NOMO-1 treated with DMSO at 0.1 percent for 48 hours (cell line): Measurements from ENCODE around the gene DDX31.
"Not testable (repeated sequence)": the region's sequence is repeated elsewhere in the genome, so short reads cannot be mapped to it uniquely, and the experiment has no call there.

Experiments
- DNase-seq: peaks from one replicate; lab custom pipeline; 2025; ENCODE audit not compliant: unreplicated experiment; lab: John Stamatoyannopoulos, UW

DDX31 gene

GRCh38 chr9:132583584-132584304 lies 86.0 kb downstream of the DDX31 start:
- no peak for DNase-seq

DNA sequence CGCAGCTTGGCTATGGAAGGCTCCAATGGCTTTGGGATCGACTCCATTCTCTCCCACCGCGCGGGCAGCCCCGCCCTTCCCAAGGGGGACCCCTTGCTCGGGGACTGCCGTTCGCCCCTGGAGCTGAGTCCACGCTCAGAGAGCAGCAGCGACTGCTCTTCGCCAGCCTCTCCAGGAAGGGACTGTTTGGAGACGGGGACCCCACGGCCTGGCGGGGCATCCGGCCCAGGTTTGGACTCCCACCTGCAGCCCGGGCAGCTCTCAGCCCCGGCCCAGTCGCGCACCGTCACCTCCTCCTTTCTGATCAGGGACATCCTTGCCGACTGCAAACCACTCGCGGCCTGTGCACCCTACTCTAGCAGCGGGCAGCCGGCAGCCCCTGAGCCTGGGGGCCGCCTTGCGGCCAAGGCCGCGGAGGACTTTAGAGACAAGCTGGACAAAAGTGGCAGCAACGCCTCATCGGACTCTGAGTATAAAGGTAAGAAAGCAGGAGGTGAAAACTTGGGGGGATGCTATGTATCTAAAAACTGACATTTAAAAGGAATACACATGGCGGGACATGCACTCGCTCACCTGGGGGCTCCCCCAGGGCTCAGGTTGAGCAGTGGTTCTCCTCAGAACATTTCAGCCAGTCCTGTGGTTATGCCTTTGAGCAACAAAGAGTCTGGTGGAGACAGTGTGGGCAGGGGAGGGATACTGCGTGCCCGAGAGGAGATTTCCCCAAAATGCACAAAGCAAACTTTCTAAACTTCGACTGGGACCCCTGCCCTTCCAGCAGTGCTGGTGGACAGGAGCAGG lies 86.8 kb downstream of the DDX31 start:
- no peak for DNase-seq

DNA sequence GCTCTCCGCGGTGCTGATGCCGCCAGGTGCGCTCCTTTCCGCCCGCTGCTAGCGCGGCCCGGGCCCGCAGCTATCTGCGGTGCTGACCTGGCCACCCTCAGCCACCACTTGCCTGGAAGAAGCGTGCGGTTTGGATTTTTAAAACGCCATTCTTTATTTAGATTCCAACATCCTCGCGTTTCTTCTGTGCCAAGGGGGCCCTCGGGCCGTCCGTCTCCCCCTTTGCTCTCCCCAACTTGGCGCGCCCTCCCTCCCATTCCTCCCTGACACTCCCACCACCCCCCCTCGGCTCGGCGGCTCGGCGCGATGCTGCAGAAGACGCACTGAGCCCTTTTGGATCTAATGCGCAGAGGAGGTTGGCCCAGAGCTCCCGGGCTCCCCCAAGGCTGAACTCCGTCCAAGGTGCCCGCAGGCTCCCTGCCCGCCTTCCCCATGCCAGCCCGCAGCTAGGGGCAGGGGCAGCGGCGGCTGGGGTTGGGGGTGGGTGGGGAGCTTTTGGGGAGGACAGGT lies 87.5 kb downstream of the DDX31 start, which contains the start of gene BARHL1:
Gene BARHL1, plus strand, starts transcription at position 331 of the 510 bp plus-strand sequence. CDS start 192 bp downstream, outside the sequence.
- no peak for DNase-seq

DNA sequence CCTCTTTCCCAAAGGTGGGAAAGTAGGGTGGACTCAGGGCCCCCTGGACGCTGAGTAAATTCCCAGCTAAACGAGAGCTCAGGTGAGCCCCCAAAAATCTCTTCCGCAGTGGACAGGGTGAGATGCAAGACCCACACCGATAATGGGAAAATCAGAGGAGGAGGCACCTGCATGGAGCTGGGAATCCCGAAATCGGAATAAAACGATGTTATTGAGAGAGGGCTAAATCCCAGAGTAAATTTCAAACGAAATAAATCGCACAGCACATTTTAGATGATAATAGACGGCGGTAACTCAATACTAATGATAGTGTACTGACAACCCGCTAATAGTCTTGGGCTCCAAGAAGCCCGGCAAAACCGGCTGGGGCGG lies 90.4 kb downstream of the DDX31 start:
- DNase-seq: no peak

DNA sequence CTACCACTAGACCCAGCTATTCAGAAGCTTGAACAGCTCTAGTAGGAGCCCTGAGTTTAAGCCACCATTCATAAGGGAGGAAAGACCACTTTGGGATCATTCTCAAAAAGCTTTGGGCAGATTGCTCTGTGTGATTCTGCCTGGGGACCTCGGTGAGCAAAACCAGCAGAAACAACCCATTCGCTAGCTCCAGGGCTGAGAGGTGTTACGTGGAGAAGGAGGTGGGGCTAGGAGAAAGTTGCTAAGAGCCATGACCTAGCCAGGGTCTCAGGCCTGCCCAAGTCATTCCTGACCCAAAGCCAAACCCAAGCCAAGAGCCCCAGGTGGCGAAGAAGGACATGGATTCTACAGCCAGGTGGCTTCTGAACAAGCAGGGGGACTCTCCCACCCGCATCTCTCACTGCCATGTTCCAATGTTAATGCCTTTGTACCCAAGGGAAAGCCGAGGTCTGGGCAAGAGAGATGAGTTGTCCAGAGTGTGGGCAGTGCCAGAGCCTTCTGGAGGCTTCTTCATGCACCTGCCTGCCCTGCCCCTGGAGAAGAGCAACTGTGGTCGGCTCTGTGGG lies 91.3 kb downstream of the DDX31 start:
- no peak for DNase-seq

GRCh38 chr9:132577119-132577518 lies 92.7 kb downstream of the DDX31 start:
- no peak for DNase-seq

DNA sequence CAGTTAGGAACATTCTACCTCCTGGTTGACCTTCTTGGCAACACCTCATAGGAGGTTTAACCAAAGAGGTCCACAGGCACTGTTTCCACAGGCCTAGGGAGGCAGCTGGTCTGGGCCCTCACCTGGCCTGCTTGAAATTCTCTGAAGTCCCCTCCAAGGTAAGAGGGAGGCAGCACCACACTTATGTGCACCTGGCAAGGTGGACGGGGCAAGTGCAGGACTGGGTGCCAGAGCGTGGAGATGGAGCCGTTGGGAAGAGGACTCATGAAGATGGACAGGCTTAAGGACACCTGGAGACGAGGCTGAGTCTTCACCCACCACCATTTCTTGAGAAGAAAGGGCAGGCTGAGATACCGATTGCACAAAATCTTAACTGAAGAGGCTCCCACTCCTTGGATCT lies 94.0 kb downstream of the DDX31 start:
- no peak for DNase-seq

DNA sequence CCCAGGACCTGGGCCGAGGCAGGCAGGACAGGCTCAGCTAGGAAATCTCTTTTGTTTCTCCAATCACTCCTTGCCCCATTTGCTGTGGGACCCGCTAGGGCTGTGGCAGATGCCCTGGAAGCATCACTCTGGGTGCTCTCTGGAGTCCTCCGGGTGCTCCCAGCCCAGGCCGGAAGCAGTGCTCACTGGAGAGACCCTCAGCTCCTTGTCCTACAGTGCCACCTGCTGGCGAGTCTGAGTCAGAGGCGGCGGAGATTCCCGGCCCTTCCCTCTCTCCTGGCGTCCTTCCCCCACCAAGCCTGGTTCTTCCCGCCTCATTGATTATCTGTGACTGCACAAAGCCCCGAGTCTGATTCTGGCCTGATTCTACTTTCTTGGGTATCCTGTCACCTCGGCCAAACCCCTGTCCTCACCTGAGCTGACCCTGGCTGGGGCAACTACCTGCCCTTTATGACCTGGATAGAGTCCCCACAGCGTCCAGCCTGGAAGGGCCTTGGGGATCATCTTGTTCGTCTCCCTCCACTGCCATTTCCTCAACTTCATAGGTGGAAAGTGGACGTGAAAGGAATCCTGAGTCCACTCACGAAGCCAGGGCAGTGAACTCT lies 94.7 kb downstream of the DDX31 start:
- peak; percentile 31 for DNase-seq

DNA sequence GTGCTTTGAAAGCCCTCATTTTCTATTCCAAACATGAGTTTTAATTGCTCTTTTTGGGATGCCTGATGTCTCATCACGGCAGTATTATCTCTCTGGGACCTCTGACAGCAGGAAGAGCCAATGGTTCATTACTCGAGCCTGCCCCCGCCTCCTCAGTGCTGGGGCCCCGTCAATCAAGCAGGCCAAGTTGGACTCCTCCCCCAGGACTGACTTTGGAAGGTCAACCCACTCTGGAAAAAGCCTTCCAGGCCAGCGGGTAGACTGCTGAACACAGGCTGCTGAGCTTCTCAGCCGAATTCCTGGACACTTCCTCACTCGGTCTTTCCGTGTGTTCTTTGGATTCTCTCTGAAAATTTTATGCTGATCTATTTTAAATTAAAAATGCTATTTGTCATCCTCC lies 96.9 kb downstream of the DDX31 start:
- no peak for DNase-seq

DNA sequence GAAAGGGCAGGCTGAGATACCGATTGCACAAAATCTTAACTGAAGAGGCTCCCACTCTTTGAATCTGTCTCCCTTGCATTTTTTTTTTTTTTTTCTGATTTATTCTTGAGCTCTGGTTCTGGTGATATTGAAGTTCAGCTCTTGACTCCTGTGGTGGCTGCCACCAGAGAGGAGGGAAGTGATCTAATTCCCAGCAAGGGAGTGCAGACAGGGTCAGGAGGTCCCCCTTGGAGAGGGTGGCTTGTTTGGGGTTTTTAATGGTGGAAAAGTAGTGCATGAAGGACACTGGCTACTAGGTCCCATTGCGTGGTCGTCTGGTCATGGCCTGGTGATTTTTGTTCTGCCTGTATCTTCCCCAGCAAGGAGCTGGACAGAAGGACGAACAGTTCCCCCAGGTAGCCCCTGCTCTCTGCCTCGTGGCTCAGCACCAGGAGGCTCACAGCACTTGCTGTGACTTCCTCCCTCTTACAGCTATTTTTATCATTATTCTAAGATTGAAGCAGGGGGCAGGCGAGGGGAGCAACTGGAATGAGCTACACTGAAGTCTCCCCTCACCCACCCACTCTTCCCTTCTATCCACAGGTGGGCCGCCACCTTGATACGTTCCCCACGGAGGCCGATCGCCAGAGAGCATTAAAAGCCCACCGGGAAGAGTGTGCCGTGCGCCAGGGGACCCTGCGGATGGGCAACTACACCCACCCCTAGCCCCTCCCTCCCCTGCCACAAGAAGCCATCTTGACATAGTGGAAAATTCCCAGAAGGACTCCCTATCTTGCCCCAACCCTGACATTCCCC lies 97.8 kb downstream of the DDX31 start:
- no peak for DNase-seq

- not testable (repeated sequence) for DNase-seq
These were observed 101.0 kb downstream of the DDX31 start for GRCh38 chr9:132568787-132569186.

DNA sequence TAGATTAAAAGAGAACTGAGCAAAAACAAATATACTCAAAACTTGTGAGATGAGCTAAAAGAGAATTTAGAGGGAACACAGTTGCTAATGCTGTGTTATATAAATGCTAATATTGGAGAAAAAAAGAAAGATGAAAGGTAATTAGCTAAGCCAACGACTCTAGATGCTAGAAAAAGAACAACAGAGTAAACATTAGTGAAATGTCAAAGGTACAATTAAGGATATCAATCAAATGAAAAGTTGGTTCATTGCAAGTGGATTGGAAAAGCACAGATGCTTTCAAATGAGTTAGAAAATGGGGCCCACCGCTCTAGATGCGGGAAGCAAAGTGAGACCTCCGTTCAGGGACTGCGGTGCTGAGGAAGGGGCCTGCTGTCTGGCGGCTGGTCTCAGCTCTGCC lies 105.3 kb downstream of the DDX31 start:
- DNase-seq: no peak

GRCh38 chr9:132562306-132562573 lies 107.5 kb downstream of the DDX31 start:
- DNase-seq: peak; percentile 7

DNA sequence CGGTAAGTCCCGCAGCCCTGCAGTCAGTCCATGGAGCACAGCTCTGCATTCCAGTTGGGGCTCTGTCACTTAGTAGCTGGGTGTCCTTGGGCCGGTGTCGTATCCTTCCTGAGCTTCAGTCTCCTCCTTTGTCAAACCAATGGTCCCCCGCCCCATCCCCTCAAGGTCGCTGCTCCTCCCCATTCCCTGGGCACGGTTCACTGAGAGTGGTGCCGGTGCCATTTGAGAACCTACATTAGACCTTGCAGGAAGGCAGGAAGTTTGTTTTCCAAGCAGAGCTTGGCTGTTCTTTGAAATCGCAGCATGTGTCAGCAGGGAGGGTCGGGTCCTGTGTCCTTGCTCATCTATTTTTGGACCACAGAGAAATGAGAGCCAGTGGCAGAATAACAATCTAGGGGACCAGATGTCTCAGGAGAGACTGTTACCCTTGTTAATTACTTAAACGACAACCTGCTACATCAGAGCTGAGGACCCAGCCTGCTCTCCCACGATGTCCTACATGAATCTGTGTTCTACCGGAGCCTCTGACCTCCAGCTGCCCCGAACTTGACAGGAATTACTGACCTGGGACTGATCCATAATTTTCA lies 109.1 kb downstream of the DDX31 start:
- DNase-seq: no peak

DNA sequence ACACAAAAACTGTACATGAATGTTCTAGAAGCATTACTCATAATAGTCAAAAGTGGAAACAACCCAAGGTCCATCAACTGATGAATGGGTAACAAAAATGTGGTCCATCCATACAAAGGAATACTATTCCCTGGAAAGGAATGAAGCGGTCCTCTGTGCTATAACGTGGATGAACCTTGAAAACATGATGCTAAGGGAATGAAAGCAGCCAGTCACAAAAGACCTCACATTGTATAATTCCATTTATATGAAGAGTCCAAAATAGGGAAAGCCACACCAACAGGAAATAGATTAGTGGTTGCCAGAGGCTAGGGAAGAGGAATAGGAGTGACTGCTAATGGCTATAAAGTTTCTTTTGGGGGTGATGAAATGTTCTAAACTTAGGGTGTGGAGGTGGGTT lies 110.1 kb downstream of the DDX31 start:
- no peak for DNase-seq

- no peak for DNase-seq
These were observed 112.6 kb downstream of the DDX31 start for GRCh38 chr9:132557159-132557558.

GRCh38 chr9:132556714-132557113 lies 113.1 kb downstream of the DDX31 start:
- no peak for DNase-seq

DNA sequence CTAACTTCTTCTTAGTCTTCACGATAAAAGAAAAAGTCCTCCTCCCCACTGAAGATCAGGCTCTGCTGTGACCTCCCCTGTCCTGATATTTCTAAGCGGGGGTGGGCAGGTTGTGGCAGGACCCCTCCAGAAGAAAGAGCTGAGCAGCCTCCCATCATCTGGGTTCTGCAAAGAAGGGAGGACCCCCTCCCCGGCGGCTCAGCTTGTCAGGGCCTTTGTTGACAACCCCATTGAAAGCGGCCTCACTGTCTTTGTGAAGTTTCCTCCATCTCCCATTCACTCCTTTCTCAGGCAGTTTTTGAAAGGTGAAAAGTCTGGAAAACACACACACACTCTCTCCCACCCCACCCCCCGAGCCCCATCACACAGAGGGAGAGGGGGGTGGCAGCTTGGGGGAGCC lies 113.5 kb downstream of the DDX31 start:
- no peak for DNase-seq

DNA sequence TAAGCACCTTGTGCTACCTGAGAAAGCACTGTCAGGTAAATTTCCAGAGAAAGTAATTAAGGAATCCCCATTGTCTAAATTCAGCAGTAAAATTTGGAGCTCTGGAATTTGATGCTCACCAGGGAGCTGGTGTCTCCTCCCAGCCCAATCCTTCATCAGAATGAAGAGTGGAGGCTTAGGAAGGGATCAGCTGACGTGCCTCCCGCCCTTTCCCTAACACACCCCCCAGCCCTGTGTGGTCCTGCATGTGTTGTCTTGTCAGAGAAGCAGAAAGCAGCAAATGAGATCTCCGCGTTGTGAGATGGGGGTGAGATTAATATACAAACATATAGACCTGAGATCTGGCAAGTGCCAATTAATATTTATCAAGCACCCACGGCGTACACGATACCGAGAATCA lies 114.3 kb downstream of the DDX31 start:
- DNase-seq: no peak

DNA sequence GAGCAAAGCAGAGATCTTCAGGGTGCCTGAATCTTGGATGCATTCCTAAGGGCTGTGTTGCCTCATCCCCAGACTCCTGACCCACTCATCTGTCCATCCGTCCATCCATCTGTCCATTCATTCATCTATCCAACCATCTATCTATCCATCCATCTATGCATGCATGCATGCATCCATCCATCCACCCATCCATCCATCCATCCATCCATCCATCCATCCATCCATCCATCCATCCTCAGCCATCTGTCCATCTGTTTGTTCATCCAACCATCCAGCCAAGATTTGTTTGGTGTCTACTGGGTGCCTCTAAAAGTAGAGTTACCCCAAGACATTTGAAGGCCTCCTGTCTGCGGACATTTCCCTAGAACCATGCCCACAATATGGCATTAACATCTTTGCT lies 115.0 kb downstream of the DDX31 start:
- DNase-seq: no peak

DNA sequence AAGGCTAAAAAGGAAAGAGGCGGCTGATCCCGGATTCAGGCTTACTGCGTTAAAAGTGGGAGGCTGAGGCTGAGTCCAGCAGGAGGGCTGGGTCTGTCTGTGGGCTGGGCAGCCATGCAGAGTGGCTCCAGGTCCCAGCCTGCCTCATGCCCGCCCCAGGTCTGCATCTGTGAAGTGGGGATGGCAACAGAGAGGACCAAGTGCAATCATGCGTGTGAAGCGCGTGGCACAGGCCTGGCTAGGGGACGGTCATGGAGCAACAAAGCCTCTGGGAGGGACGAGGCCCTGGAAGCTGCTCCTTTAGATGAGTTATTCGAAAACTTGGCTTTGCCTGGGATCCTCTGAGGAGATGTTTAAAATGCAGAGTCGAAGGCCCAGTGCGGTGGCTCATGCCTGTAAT lies 117.7 kb downstream of the DDX31 start:
- no peak for DNase-seq
